Esophagus squamous epithelium (tissue), 5 donors: ENCODE data around the gene IRAK4. TPM values are rescaled to one million over a fixed set of nuclear protein-coding genes. Genes with fewer than 3 reads are reported as not detected.

Source experiments
- DNase-seq: peaks from one replicate; lab custom pipeline; 2025; lab: John Stamatoyannopoulos, UW
- H3K27ac ChIP-seq, 4 donors: fragments of 200-600 bp; sonication (generic); one replicate each; pipeline ENCODE4 v1.5.1; 2016 to 2019; ENCODE audit warnings: mild to moderate bottlenecking in 1 of 4
- H3K27me3 ChIP-seq, 4 donors: fragments of 200-600 bp; sonication (generic); 1 replicate in 3 of 4; 2 replicates in 1 of 4; pipeline versions ENCODE4 v1.5.1 to v1.6.0; 2017 to 2021; ENCODE audit warnings: antibody characterized with exemption in 1 of 4
- H3K36me3 ChIP-seq, 3 donors: fragments of 200-600 bp; sonication (generic); one replicate each; pipeline ENCODE4 v1.5.1; 2016 to 2019
- H3K4me1 ChIP-seq, 3 donors: fragments of 200-600 bp; sonication (generic); one replicate each; pipeline ENCODE4 v1.5.1; 2017 to 2019
- H3K4me3 ChIP-seq, 4 donors: fragments of 200-600 bp; sonication (generic); 1 replicate in 3 of 4; 2 replicates in 1 of 4; pipeline ENCODE4 v1.5.1; 2016 to 2019; ENCODE audit warnings: mild to moderate bottlenecking in 2 of 4, moderate library complexity in 1 of 4
- H3K9me3 ChIP-seq, 3 donors: fragments of 200-600 bp; sonication (generic); one replicate each; pipeline ENCODE4 v1.5.1; 2016 to 2019
- CTCF ChIP-seq, 6 experiments: fragments of 450-650 bp in 4 of 6; fragments of 200-600 bp in 2 of 6; sonication (generic) in 2 of 6; IDR thresholded peaks; one replicate each; pipeline ENCODE4 v1.5.1; 2016 to 2019; ENCODE audit warnings: antibody characterized with exemption in 6 of 6, mild to moderate bottlenecking in 4 of 6, moderate library complexity in 4 of 6
- POLR2A ChIP-seq, 4 donors: fragments of 450-650 bp; IDR thresholded peaks; one replicate each; pipeline ENCODE4 v1.6.1; 2017; ENCODE audit warnings: antibody characterized with exemption in 4 of 4, mild to moderate bottlenecking in 4 of 4, moderate library complexity in 3 of 4
- WGBS, 2 donors: methylation state at CpG; one replicate each; pipeline ENCODE4 v1.1.5; 2018; 5-methylcytosine and 5-hydroxymethylcytosine counted together
- intact Hi-C: fragments of 100-400 bp; cut with DNase I; formaldehyde crosslinking; loops from one replicate; pipeline ENCODE4 v1.15.0; 2022
- total RNA-seq, 4 donors: library from RNA; depleted of rRNA; stranded (reverse); fragments of >200 nt; gene quantifications; one replicate each; pipeline ENCODE4 v1.1.0, GENCODE V29; 2016
- donor health status: DM: yes; HTN: yes; CAD: no.

The IRAK4 gene
- total RNA-seq, 4 donors from 2014 or later, result 19.8 to 26.3 (median 22.5) TPM

- no peak for TF ChIP-seq POLR2A (IDR thresholded peaks at IDR 0.05)
- TF ChIP-seq CTCF (IDR thresholded peaks at IDR 0.05), result no peak
- Histone ChIP-seq H3K4me3 (no peak overlapping the region), H3K9me3 (no peaks in the 10 kb centered on the region), H3K36me3 (no peaks in the 10 kb centered on the region), H3K27ac (no peak overlapping the region), H3K4me1 (peaks cover 0 to 15% (median 0%) of the 10 kb centered on the region in 3 donors), H3K27me3 (no peaks in the 10 kb centered on the region)
- no peak for DNase-seq
- intact Hi-C loops, result no loop called here
- 71 to 83% methylated on average over 3 of the region's 3 CpGs for WGBS, 2 donors
These were observed 56.7 kb downstream of the IRAK4 start for GRCh38 chr12:43815416-43815815.

- TF ChIP-seq POLR2A (IDR thresholded peaks at IDR 0.05), result no peak
- TF ChIP-seq CTCF (IDR thresholded peaks at IDR 0.05), result no peak
- Histone ChIP-seq H3K27me3 (no peaks in the 10 kb centered on the region), H3K27ac (no peak overlapping the region), H3K36me3 (no peaks in the 10 kb centered on the region), H3K4me1 (peaks cover 0 to 15% (median 0%) of the 10 kb centered on the region in 3 donors), H3K4me3 (no peak overlapping the region), H3K9me3 (no peaks in the 10 kb centered on the region)
- 70 to 73% methylated on average over 3 of the region's 3 CpGs for WGBS, 2 donors
- intact Hi-C loops, result no loop called here
- DNase-seq, result no peak
These were observed 57.4 kb downstream of the IRAK4 start for GRCh38 chr12:43816168-43816567.

- H3K4me3 ChIP-seq, result no peak overlapping the region
- H3K36me3 ChIP-seq, result no peaks in the 10 kb centered on the region
- H3K4me1 ChIP-seq, result no peaks in the 10 kb centered on the region
- intact Hi-C loops, result no loop called here
- no peaks in the 10 kb centered on the region for H3K27me3 ChIP-seq
- DNase-seq, result no peak
- no peak overlapping the region for H3K27ac ChIP-seq
- no peak for TF ChIP-seq CTCF (IDR thresholded peaks at IDR 0.05)
- no peak for TF ChIP-seq POLR2A (IDR thresholded peaks at IDR 0.05)
- 88 to 89% methylated on average over 8 of the region's 8 CpGs for WGBS, 2 donors
- H3K9me3 ChIP-seq, result no peaks in the 10 kb centered on the region
These were observed 65.5 kb downstream of the IRAK4 start for GRCh38 chr12:43824207-43824775.

GRCh38 chr12:43826681-43827080 is 67.9 kb downstream of the IRAK4 start:
- no peaks in the 10 kb centered on the region for H3K4me1 ChIP-seq
- DNase-seq, result no peak
- H3K27me3 ChIP-seq, result no peaks in the 10 kb centered on the region
- intact Hi-C loops, result no loop called here
- H3K27ac ChIP-seq, result no peak overlapping the region
- TF ChIP-seq CTCF (IDR thresholded peaks at IDR 0.05), result no peak
- TF ChIP-seq POLR2A (IDR thresholded peaks at IDR 0.05), result no peak
- WGBS, 2 donors, result 77 to 91% methylated on average over 3 of the region's 3 CpGs
- H3K9me3 ChIP-seq, result no peaks in the 10 kb centered on the region
- H3K4me3 ChIP-seq, result no peak overlapping the region
- H3K36me3 ChIP-seq, result no peaks in the 10 kb centered on the region

GRCh38 chr12:43827093-43827492 is 68.3 kb downstream of the IRAK4 start:
- Histone ChIP-seq H3K36me3 (no peaks in the 10 kb centered on the region), H3K27ac (no peak overlapping the region), H3K27me3 (no peaks in the 10 kb centered on the region), H3K4me1 (no peaks in the 10 kb centered on the region), H3K9me3 (no peaks in the 10 kb centered on the region), H3K4me3 (no peak overlapping the region)
- intact Hi-C loops, result no loop called here
- no peak for DNase-seq
- WGBS, 2 donors, result 50 to 73% methylated on average over 1 of the region's 1 CpG
- TF ChIP-seq CTCF (IDR thresholded peaks at IDR 0.05), result no peak
- no peak for TF ChIP-seq POLR2A (IDR thresholded peaks at IDR 0.05)
